Liver (tissue), 9 donors: ENCODE results near the gene KAT14. TPM values are rescaled to one million over a fixed set of nuclear protein-coding genes. Genes with fewer than 3 reads are reported as not detected.
"Not testable (repeated sequence)": the region's sequence is repeated elsewhere in the genome, so short reads cannot be mapped to it uniquely, and the experiment has no call there.

ENCODE experiments used
- DNase-seq: peaks from one replicate; pipeline ENCODE4 v3.0.0-alpha.2; 2017; ENCODE audit warnings: low spot score
- H3K27ac ChIP-seq, 2 donors: one replicate each; pipeline ENCODE4 v1.7.0; 2013; ENCODE audit warnings: inconsistent platforms in 2 of 2, low read length in 2 of 2, control low read depth in 1 of 2, low read depth in 1 of 2, mild to moderate bottlenecking in 1 of 2
- H3K27me3 ChIP-seq, 4 donors: one replicate each; pipeline versions ENCODE4 v1.6.1 to v1.7.0; 2013; ENCODE audit warnings: low read length in 3 of 4, inconsistent platforms in 1 of 4, mild to moderate bottlenecking in 1 of 4, moderate library complexity in 1 of 4; ENCODE audit not compliant: control insufficient read depth in 4 of 4, insufficient read depth in 4 of 4
- H3K36me3 ChIP-seq, 4 donors: one replicate each; pipeline versions ENCODE4 v1.6.1 to v1.7.0; 2013; ENCODE audit warnings: low read length in 3 of 4, mild to moderate bottlenecking in 3 of 4, low read depth in 1 of 4, moderate library complexity in 1 of 4; ENCODE audit not compliant: control insufficient read depth in 4 of 4, insufficient read depth in 3 of 4
- H3K4me1 ChIP-seq, 4 donors: one replicate each; pipeline versions ENCODE4 v1.6.1 to v1.7.0; 2013; ENCODE audit warnings: low read length in 3 of 4, mild to moderate bottlenecking in 3 of 4, moderate library complexity in 1 of 4; ENCODE audit not compliant: control insufficient read depth in 4 of 4, insufficient read depth in 4 of 4
- H3K4me3 ChIP-seq, 3 donors: one replicate each; pipeline versions ENCODE4 v1.6.1 to v1.7.0; 2013; ENCODE audit warnings: low read length in 3 of 3, control low read depth in 1 of 3, low read depth in 1 of 3, mild to moderate bottlenecking in 1 of 3
- H3K9ac ChIP-seq, 2 donors: one replicate each; pipeline ENCODE4 v1.7.0; 2013; ENCODE audit warnings: low read length in 2 of 2, mild to moderate bottlenecking in 2 of 2, moderate library complexity in 2 of 2, control low read depth in 1 of 2, low read depth in 1 of 2
- H3K9me3 ChIP-seq, 4 donors: one replicate each; pipeline versions ENCODE4 v1.6.1 to v1.7.0; 2013; ENCODE audit warnings: low read length in 3 of 4; ENCODE audit not compliant: control insufficient read depth in 4 of 4
- EGR1 ChIP-seq, 2 donors: IDR thresholded peaks; 2 replicates each; pipeline ENCODE4 v1.6.1; 2016 to 2018; ENCODE audit warnings: antibody characterized with exemption in 2 of 2, low read depth in 2 of 2
- JUND ChIP-seq, 2 donors: IDR thresholded peaks; 2 replicates each; pipeline ENCODE4 v1.6.1; 2016; ENCODE audit warnings: antibody characterized with exemption in 2 of 2
- NR2F2 ChIP-seq: IDR thresholded peaks from 2 replicates; pipeline ENCODE4 v1.6.1; 2016; ENCODE audit warnings: antibody characterized with exemption
- RXRA ChIP-seq, 2 donors: IDR thresholded peaks; 2 replicates each; pipeline ENCODE4 v1.6.1; 2017 to 2018; ENCODE audit warnings: antibody characterized with exemption in 2 of 2, mild to moderate bottlenecking in 1 of 2
- SP1 ChIP-seq: IDR thresholded peaks from 2 replicates; pipeline ENCODE4 v1.6.1; 2018; ENCODE audit warnings: antibody characterized with exemption, mild to moderate bottlenecking
- TAF1 ChIP-seq: conservative IDR thresholded peaks from 2 replicates; pipeline ENCODE4 v1.6.1; 2016; ENCODE audit warnings: antibody characterized with exemption, mild to moderate bottlenecking
- YY1 ChIP-seq: IDR thresholded peaks from 2 replicates; pipeline ENCODE4 v1.6.1; 2016; ENCODE audit warnings: antibody characterized with exemption, mild to moderate bottlenecking
- WGBS: extraction: QIAGEN DNeasy Blood & Tissue Kit; methylation state at CpG from one replicate; pipeline ENCODE4 v1.1.7; 2013; 5-methylcytosine and 5-hydroxymethylcytosine counted together
- polyA plus RNA-seq, 2 donors: library from polyadenylated mRNA; stranded (reverse) in 1 of 2; unstranded in 1 of 2; fragments of 200-250 nt in 1 of 2; fragments of >200 nt in 1 of 2; fragmentation: Nextera tagmentation in 1 of 2; extraction: Ambion mirVana in 1 of 2; gene quantifications; one replicate each; pipeline versions ENCODE4 v1.2.1 to v1.2.3, GENCODE V29; 2013 to 2015
- total RNA-seq, 2 donors: library from RNA; depleted of rRNA; stranded (reverse); fragments of >200 nt; gene quantifications; one replicate each; pipeline ENCODE4 v1.2.3, GENCODE V29; 2014
- TF ChIP-seq, protein P1 (sequence below): IDR thresholded peaks from 2 replicates; pipeline ENCODE4 v1.6.1; 2016; ENCODE audit warnings: antibody characterized with exemption
- TF ChIP-seq, protein P2 (sequence below): fragments of 150-350 bp; IDR thresholded peaks from 2 replicates; pipeline ENCODE4 v1.5.1; 2017; ENCODE audit warnings: improper control_type of control experiment, low read depth, low read length; ENCODE audit not compliant: missing input control
- donor health status: healthy.
- donor health status: healthy.
- donor health status: healthy.
- donor health status: healthy.
- donor health status: healthy.

The KAT14 gene
- total and polyA plus RNA-seq, 4 donors, result 5.5 to 10.2 (median 6.2) TPM

DNA sequence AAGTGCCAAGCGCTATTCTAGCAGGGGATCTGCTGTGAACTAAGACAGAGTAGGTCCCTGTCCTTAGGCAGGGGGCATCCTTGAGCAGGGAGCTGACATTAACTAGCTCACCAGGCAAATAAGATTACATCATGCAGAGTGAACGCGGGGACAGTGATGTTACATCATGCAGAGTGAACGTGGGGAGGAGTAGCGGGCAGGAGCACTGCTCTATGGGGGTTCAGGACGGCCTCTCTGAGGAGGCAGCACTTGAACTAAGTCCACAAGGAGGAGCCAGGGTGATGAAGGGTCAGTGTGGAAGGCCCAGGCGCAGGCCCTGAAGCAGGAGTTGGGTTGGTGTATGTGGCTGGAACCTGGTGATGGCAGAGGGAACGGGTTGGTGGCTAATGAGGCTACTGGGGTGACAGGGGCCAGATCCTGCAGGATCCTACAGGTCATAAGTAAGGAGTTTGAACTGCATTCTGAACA, 38.7 kb downstream of the KAT14 start:
- Histone ChIP-seq H3K4me3 (no peak overlapping the region), H3K27ac (no peak overlapping the region), H3K9me3 (no peaks in the 10 kb centered on the region), H3K27me3 (no peaks in the 10 kb centered on the region), H3K36me3 (peaks cover 0 to 7% (median 3%) of the 10 kb centered on the region in 4 donors), H3K9ac (no peak overlapping the region), H3K4me1 (no peaks in the 10 kb centered on the region)
- DNase-seq, result no peak
- 95% methylated on average over 8 of the region's 8 CpGs for WGBS
- TF ChIP-seq YY1 (no peak), SP1 (no peak), EGR1 (IDR thresholded peaks at IDR 0.05; ENCODE audit: low read depth in 2 of 2) (no peak), JUND (IDR thresholded peaks at IDR 0.05) (no peak), RXRA (IDR thresholded peaks at IDR 0.05) (no peak)
- TF ChIP-seq, protein P1, sequence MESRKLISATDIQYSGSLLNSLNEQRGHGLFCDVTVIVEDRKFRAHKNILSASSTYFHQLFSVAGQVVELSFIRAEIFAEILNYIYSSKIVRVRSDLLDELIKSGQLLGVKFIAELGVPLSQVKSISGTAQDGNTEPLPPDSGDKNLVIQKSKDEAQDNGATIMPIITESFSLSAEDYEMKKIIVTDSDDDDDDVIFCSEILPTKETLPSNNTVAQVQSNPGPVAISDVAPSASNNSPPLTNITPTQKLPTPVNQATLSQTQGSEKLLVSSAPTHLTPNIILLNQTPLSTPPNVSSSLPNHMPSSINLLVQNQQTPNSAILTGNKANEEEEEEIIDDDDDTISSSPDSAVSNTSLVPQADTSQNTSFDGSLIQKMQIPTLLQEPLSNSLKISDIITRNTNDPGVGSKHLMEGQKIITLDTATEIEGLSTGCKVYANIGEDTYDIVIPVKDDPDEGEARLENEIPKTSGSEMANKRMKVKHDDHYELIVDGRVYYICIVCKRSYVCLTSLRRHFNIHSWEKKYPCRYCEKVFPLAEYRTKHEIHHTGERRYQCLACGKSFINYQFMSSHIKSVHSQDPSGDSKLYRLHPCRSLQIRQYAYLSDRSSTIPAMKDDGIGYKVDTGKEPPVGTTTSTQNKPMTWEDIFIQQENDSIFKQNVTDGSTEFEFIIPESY, result no peak

DNA sequence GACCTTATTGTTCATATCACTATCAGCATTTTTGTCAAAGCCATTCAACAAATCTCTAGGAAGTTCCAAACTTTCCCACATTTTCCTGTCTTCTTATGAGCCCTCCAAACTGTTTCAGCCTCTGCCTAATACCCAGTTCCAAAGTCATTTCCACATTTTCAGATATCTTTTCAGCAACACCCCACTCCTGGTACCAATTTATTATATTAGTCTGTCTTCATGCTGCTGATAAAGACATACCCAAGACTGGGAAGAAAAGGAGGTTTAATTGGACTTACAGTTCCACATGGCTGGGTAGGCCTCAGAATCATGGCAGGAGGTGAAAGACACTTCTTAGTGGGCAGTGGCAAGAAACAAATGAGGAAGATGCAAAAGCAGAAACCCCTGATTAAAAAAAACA, 42.7 kb downstream of the KAT14 start:
- not testable (repeated sequence) for H3K9ac ChIP-seq, H3K4me1 ChIP-seq, H3K27me3 ChIP-seq, H3K4me3 ChIP-seq, H3K27ac ChIP-seq, DNase-seq, H3K9me3 ChIP-seq
- H3K36me3 ChIP-seq, result peaks cover 5 to 32% (median 23%) of the 10 kb centered on the region in 4 donors

DNA sequence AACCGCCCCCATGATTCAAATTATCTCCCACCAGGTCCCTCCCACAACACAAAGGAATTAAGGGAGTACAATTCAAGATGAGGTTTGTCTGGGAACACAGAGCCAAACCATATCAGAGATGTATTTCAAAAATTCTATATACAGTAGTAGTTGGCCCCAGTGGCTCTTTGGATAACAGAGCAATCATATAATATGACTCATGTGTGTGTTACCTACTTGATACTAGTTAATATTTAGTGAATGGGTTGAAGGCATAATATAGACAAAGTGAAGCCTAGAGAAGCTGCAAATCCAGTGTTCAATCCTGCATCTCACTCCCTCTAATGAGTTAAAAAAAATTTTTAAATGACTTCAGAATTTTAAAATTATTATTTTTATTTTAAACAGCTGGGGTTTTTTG, 43.2 kb downstream of the KAT14 start:
- no peak overlapping the region for H3K4me3 ChIP-seq
- H3K9me3 ChIP-seq, result no peaks in the 10 kb centered on the region
- no peak overlapping the region for H3K9ac ChIP-seq
- no peaks in the 10 kb centered on the region for H3K27me3 ChIP-seq
- H3K4me1 ChIP-seq, result no peaks in the 10 kb centered on the region
- H3K36me3 ChIP-seq, result peaks cover 5 to 32% (median 25%) of the 10 kb centered on the region in 4 donors
- H3K27ac ChIP-seq, result no peak overlapping the region
- 67% methylated on average over 1 of the region's 1 CpG for WGBS
- no peak for DNase-seq
- TF ChIP-seq, protein P2, sequence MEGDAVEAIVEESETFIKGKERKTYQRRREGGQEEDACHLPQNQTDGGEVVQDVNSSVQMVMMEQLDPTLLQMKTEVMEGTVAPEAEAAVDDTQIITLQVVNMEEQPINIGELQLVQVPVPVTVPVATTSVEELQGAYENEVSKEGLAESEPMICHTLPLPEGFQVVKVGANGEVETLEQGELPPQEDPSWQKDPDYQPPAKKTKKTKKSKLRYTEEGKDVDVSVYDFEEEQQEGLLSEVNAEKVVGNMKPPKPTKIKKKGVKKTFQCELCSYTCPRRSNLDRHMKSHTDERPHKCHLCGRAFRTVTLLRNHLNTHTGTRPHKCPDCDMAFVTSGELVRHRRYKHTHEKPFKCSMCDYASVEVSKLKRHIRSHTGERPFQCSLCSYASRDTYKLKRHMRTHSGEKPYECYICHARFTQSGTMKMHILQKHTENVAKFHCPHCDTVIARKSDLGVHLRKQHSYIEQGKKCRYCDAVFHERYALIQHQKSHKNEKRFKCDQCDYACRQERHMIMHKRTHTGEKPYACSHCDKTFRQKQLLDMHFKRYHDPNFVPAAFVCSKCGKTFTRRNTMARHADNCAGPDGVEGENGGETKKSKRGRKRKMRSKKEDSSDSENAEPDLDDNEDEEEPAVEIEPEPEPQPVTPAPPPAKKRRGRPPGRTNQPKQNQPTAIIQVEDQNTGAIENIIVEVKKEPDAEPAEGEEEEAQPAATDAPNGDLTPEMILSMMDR, result no peak
- TF ChIP-seq NR2F2 (no peak), YY1 (no peak), TAF1 (no peak)

DNA sequence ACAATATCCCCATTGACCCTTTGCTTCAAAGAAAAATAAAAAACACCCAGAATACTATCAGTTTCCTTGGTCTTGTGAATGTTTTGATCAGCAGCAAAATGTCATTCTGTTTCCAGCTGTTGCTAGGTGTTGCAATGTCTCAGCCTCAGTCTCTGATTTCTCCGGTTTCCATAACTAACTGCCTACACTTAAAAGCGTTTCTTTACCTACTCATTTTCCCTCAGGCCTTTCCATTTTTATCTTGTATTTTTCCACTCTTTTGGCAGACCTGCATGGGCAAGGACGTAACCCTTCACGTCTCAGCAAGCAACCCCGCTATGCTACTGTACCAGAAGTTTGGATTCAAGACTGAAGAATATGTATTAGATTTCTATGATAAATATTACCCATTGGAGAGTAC, 49.4 kb downstream of the KAT14 start:
- Histone ChIP-seq H3K9me3 (no peaks in the 10 kb centered on the region), H3K9ac (no peak overlapping the region), H3K4me1 (no peaks in the 10 kb centered on the region), H3K27me3 (no peaks in the 10 kb centered on the region), H3K4me3 (no peak overlapping the region), H3K36me3 (peaks cover 6 to 50% (median 43%) of the 10 kb centered on the region in 4 donors), H3K27ac (no peak overlapping the region)
- WGBS, result 96% methylated on average over 5 of the region's 5 CpGs
- TF ChIP-seq EGR1 (IDR thresholded peaks at IDR 0.05; ENCODE audit: low read depth in 2 of 2), result no peak
- DNase-seq, result no peak
